NCI-H774 (cell line): ENCODE data around the gene CPEB1.

Source experiments
- DNase-seq: peaks from one replicate; lab custom pipeline; 2025; lab: John Stamatoyannopoulos, UW

CPEB1 gene

DNA sequence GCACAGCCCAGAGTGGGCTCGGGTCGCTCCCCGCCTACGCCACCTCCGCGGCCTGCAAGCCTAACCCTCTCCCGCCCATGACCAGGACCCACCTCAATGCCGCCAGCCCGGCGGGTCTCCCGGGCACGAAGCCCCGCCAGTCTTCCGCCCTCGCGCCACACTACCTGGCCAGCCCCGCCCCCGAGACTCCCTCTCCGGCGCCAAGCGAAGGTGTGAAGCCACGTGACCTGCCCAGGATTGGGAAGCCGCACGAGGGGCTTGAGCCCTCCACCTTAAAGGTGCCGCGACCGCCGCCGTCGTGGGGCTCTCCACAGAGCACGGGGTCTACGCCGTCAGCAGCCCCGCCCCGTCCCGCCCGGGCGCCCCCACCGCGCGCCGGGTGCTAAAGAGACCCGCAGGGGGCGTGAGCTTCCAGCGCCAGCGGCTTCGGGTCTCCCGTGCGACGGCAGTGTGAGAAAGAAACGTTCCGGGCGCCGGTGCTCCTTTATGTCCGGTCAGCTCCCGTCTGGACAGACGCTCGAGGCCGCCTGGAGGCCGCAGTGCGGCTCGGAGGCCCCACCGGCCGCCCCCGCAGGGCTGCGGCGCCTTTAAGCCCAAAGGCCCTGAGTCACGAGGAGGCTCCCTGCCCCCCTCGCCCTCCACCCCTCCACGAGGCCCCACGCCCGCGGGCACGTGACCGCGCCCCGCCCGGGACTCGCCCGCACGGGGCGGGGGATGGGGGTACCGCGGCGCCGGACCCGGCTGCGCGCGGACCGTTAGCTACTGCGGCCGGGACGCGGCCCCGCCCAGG lies at the start of gene CPEB1:
Gene CPEB1 (minus strand): TSS at position 319 of the 790 bp plus-strand sequence. CDS start 18,904 bp downstream, outside the sequence.
- no peak for DNase-seq

DNA sequence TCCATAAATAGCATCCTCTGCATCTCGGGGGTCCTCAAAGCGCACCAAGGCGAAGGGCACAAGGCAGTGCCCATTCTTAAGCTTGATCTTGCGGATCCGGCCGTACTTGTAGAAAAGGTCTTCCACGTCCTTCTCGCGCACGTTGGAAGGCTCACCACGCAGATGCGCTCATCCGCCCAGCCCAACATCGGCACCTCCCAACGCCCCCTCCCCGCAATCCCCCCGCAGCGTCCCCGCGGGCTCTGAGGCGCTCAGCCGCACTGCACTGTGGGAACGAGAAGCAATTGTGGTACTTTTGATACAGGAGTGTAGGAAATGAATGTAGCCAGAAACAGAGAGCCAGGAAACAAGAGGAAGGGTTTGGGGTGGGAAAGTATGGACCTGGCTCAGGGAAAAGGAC lies 45.0 kb upstream of the CPEB1 start:
- no peak for DNase-seq

DNA sequence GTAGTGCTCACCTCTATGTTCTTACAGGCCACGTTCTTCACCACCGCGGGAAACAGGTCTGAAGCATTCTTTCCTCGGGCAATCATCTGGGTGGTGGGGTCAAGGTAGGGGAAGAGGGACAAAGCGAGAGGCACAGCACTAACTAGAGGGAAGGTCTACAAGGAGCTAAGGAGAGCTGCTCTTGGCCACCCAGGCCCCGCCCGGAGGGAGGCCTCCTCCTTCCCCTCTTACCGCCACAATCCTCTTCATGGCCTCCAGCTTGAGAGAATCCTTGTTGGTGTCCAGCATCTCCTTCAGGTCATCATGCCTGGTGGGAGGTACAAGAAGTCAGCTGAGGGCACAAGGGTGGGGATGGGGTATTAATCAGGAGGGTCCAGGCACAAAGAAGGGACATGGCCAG lies 42.0 kb upstream of the CPEB1 start:
- no peak for DNase-seq

DNA sequence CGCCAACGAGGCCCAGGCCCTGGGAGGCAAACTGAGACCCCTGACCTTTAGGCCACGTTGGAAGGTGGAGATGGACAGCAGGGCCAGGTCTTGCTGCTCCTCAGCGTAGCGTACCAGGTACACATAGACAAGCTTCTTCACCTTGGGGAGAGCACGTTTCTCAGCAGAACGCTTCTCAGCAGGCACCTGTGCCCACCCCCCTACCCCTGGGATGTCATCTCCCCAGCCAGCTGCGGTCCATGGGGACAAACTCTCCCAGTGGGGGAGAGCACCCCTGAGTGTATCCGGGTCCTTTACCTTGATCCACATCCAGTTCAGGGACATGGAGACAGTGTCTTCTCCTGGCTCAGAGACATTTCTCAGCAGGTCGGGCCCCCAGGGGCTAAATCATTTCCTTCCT lies 41.5 kb upstream of the CPEB1 start:
- DNase-seq: no peak

DNA sequence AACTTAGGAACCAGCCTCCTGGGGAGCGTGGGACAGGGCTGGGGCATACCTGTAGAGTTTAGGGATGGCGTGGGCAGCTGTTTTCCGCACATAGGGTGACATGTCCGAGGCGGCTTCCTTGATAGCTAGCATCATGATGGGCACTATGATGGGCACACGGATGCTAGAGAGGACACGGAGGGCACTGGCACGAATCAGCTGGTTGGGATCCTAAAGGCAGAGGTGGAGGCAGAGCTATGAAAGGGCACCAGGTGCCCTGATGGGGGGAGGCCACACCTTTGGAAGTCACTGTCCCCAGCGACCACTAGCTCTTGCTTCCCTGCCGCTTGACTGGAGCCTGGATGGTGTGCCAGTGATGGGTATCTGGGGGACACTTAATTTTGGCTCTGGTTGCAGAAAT lies 34.2 kb upstream of the CPEB1 start:
- no peak for DNase-seq

DNA sequence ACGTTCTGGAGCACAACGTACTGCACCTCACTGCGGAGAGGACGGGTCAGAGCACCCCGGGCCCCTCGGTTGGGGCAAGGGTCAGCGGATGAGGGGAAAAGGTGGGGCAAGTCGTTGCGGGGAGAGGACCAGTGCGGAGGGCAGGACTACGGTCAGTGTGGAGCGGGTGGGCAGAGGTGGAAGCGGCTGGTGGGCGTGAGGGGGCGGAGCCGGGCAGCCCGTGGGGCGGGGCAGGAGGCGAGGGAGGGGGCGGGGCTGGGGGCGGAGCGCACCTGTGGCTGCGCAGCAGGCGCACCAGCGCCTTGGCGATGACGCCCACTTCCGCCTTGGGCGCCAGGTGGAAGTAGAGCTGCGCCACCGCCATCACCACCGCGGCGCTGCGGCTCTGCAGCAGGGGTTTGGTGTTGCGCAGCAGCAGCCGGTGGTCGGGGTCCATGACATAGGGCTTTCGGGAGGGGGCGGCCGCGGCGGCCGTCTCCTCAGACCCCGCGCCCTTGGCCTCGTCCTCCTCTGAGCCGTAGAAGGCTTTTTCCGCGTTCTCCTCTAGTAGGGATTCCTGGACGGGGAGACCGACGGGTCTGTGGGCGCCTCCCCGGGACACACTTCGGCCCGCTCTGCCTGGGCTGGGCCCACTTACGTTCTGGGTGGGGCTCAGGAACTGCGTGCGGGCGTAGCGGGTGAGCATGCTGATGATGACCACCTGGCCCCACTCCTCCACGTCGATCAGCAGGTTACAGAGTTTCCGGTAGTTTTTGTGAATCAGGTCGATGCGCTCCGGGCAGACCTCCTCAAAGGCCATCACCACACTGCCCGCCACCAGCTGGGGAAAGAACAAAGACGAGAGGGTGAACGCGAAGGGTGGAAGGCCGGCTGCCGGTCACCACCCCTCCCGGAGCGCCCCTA lies 33.3 kb upstream of the CPEB1 start:
- DNase-seq: peak; percentile 88

DNA sequence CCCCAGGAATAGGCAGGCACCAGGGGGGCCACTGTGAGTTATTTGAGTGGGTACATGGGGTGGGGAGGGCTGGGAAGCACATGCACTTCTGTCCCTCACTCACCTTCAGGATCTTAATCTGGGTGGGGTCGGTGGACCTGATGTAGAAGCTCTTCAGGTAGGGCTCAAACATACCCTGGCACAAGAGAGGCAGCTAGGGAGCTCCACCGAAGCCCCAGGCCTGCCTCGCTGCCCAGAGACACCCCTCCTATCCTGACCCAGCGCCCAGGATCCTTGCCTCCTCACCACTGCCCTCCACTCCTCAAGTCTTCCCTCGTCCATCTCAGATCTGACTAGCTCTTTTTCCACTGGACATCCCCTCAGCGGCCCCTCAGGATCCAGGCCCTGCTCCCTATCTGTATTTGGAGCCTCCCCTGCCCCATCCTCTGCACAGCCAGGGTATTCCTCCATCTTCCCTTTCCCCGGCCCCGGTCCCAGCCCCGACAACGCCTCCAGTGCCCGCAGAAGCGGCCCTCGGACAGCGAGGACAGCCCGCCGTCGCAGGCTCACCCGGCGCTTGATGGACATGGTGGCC lies 32.5 kb upstream of the CPEB1 start:
- DNase-seq: no peak

DNA sequence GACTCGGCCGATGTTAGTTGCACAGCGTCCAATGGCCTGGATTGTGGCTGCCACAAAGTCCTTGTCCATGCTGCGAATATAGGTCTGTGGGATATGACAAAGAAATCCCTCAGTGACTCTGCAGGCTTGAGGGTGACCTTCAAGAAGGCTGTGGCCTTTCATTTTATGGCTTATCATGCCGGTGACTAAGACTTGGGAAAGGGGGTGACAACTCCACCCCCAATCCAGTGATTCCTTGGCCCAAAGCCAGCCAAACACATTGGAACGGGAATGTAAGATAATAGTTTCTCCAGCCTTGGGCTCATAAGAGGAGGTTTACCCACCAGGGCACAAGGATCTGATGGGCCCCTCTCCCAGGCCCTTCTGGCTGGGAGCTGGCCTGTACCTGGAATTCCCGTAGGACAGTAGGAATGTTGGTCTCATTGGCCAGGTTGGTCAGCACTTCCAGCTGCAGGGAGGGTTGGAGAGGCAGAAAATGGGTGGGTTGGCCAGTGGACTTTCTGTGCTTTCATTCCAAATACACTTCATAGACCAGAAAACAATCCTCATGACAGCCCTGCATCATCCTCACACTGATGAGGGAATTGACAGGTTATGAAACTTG lies 30.7 kb upstream of the CPEB1 start:
- no peak for DNase-seq

DNA sequence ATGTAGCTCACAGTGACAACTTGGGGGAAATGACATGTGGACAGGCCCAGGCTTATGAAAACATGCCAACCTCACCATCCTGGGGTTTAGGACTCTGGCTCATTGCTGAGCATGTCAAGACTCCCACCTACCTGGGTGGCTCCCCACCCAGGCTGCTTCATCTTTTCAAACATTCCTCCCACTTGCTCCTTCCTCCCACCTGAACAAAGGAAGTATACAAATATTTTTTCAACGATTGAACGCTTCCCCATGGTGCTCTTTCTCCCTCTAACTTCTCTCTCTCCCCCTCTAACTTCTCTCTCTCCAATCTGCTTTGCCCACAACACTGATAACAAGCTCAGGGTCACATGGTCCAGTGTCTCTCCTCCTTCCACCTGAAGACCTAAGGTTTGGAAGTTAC lies 27.7 kb upstream of the CPEB1 start:
- no peak for DNase-seq

DNA sequence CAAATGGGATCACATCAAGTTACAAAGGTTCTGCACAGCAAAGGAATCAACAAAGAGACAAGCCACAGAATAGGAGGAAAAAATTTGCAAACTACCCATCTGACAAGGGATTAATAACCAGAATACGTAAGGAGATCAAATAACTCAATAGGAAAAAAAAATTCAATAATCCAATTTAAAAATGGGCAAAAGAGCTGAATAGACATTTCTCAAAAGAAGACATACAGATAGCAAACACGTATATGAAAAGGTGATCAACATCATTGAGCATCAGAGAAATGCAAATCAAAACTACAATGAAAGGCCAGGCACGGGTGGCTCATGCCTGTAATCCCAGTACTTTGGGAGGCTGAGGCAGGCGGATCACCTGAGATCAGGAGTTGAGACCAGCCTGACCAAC lies 23.5 kb upstream of the CPEB1 start:
- DNase-seq: no peak

DNA sequence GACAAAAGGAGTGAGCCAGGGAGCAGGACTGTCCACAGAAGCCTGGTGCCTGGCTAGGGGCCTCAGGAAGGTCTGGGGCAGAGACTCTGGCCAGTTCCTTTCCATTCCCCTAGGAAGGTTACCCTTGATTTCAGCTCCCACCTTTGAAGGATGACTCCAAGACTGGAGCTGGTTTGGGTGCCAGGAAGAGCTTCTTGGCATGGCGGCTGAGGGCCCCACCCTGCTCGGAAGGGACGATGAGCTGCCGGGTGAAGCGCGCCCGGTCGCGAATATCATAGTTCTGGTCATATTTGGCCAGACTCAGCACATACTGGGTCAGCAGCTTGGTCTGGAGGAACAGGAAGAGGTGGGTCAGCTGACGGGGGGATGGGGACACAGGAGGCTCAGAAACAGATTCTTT lies 19.4 kb upstream of the CPEB1 start:
- DNase-seq: no peak

DNA sequence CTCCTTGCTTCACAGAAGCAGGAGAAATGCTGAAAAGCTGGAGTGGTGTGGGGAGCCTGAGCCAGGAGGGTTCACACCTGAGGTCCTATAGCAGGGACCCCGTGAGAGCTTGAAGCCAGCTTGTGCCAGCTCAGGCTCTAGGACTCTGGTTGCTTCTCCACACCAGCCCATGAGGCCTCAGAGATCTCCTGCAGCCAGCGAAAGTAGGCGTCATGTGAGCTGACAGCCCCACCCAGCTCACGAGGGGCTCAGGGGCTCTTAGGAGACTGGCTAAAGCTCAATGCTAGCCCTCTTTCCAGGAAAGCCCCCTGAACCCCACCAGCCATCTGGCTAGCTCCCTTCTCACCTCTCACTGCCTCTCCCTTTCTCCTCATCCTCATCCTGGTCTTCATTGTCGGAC lies 16.9 kb upstream of the CPEB1 start:
- DNase-seq: no peak

DNA sequence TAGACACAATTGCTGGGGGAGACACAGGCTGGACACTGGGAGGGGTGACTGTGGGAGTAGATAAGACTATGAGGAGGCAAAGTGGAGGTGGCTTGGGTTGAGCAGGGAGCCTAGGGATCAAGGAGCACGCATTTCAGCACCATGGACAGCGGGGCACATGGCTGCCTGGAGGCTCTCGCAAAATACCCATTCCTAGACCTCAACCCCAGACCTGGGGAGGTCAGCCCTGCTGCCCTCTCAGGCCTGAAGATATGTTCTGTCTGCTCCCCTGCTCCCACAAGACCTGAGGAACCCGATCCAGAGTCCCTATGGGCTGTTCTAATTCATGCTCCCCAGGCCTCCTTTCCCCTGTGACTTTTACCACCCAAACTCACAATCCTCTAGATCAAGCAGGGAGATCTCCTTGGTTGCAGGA lies 16.0 kb upstream of the CPEB1 start:
- no peak for DNase-seq

DNA sequence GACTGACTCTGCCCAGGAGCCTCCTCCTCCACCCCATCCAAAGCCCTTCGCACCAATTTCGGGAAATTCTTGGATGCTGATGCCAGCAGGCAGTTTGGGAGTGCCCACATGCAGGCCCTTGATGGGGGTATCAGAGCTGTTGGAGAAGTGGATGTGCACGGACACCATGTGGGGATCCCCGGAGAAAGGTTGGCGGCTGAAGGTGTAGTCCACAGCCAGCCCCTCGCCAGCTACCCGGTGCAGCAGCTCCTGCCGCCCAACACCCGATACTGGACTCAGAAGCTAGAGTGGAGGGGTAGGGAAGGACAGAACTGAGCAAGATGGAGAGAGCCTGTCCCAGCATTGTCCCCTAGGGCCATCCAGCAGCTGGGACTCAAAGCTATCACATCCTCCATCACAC lies 15.5 kb upstream of the CPEB1 start:
- no peak for DNase-seq

DNA sequence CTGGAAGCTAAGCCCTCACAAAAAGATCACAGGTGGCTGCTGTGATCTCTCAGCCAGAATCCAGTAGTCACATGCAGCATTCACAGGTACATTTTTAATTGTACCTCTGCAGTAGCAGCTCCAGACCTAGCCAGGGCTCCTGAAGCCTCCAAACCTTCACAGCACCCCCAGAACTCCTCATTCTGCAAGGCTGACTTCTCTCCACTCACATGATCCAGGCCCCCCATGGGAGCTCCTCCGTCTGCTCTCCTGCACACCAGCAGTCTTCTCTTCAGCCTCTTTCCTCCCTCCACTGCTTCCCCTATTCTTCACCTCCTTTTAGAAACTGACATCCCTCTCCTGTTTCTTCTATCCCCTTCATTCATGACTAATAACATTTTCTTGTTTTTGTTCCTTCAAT lies 13.2 kb upstream of the CPEB1 start:
- DNase-seq: no peak

DNA sequence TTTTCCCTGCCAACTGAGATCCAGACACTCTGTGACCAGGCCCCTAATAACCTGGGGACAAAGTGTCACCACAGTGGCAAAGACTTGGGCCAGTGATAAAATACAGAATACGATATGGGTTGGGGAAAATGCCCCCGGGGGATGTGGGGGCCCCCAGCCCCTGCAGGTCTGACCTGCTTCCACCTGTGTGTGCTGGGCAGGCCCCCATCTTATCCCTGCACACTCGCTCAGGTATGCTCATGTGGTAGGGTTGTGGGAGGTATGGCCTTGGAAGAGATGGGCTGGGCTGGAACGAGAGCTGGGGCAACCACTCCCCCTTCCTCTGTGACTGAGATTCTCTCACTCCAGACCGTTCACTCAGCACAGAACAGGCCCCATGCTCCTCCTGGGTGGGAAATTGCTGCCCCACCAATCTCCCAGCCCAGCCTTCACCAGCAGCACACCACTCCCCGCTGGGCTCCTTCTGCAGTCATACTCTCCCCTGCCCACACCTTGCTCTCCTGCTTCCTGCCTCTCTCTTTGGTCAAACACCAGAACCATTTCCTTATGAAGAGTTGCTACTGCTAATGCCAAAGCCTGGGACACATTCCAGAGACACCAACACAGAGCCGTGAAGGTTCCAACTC lies 9.6 kb upstream of the CPEB1 start:
- no peak for DNase-seq

DNA sequence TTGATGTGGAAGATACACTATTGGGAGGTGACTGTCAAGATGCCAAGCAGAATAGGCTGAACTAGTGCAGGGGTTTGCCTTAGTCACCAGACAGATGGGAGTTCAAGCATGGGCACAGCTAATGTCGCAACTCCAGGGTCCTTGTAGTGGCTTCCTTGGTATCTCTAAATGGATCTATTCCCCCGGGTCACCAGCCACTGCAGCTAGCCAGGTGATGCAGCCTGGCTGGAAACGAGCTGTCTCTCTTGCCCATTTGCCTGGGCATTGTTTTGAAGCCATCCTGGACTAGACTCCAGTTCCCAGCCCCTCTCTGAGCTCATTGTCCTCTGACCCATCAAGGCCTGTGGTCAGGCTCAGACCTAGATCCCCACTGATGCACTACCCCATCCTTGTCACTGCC lies 8.4 kb upstream of the CPEB1 start:
- no peak for DNase-seq

DNA sequence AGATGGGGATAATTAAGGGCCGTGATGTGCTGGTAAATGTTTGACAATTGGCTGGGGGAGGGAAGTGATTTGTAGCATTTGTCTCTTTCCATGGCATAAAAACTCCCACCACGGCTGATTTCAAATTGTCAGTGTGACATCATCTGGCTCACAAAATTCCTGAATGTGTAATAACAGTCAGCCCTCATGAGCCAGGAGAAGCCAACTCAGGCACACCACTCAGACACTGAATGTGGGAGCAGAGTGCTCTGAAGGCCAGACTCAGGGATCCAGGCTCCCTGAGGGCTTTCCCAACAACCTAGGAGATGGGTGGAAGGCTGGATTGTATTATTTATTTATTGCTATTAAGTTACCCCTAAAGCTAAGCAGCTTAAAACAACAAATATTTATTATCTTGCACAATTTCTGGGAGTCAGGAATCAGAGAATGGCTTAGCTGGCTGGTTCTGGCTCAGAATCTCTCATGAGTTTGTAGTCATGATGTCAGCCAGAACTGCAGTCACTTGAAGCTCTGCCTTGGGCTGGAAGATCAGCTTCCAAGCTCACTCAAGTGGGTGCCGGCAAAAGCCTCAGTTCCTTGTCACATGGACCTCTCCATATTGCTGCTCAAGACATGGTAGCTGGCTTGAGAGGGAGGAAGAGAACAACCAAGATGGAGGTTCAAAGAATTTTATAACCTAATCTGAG lies 6.5 kb upstream of the CPEB1 start:
- no peak for DNase-seq

DNA sequence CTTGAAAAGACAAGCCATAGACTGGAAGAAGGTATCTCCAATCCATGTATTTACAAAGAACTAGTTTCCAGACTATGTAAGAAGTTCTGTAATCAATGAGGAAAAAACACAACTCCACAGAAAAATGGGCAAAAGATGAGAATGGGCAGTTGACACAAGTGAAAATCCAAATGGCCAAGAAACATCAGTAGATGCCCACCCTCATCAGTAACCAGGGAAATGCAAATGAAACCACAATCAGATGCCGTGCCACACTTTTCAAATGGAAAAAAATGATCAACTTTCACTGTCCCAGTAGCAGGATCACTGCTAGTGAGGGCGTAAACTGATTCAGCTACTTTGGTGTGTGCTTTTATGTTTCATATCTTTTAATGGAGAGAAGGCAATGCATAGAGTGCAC lies 4.5 kb upstream of the CPEB1 start:
- DNase-seq: no peak

DNA sequence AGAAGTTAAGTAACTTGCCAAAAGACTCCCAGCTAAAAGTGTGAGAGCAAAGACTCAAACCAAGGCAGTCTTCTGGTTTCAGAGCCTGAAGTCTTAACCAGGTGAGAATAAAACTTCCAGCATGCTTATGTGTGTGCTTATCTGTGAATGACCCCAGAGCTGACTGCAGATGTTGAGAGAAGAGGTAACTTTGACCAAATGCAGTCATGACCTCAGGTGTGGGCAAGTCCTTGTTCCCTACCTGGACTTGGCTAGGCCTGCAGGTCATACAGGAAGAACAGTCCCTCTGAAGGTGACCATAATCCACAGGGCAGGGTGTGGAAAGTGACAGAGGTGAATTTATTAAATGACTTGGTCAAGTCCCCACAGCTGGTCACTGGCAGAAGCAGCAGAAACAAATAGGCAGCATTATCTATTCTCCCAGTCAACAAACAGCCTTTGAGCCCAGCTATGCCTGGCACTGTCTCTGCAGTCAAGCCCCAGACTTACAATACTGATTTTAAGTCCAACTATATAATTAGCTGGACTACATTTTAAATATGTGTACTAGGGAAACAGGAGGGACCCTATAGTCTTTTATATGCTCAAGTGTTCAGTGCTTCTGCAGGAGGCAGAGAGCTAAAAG lies 3.0 kb upstream of the CPEB1 start:
- DNase-seq: no peak
